Endodermal cell (in vitro differentiated cells): Measurements from ENCODE around the gene NCK2. TPM values are rescaled to one million over a fixed set of nuclear protein-coding genes. Genes with fewer than 3 reads are reported as not detected.

Experiments used
- DNase-seq: peaks from one replicate; pipeline ENCODE4 v3.0.0-alpha.2; 2017
- H3K27ac ChIP-seq: 2 replicates; pipeline ENCODE4 v1.5.1; 2013; ENCODE audit warnings: mild to moderate bottlenecking, low read depth, low read length, moderate library complexity
- H3K27me3 ChIP-seq: 2 replicates; pipeline ENCODE4 v1.6.1; 2013; ENCODE audit warnings: mild to moderate bottlenecking, low read length, moderate library complexity; ENCODE audit not compliant: insufficient read depth, control insufficient read depth, poor library complexity, severe bottlenecking
- H3K36me3 ChIP-seq: 2 replicates; pipeline ENCODE4 v1.7.0; 2013; ENCODE audit warnings: mild to moderate bottlenecking, low read length, moderate library complexity; ENCODE audit not compliant: control insufficient read depth, insufficient read depth
- H3K4me1 ChIP-seq: one replicate; pipeline ENCODE4 v1.7.0; 2013; ENCODE audit warnings: low read length; ENCODE audit not compliant: control insufficient read depth, insufficient read depth
- H3K4me3 ChIP-seq: 2 replicates; pipeline ENCODE4 v1.5.1; 2013; ENCODE audit warnings: mild to moderate bottlenecking, low read length, moderate library complexity
- H3K9ac ChIP-seq: 2 replicates; pipeline ENCODE4 v1.6.1; 2013; ENCODE audit warnings: mild to moderate bottlenecking, low read length, moderate library complexity; ENCODE audit not compliant: poor library complexity, severe bottlenecking; ENCODE audit errors: extremely low read depth
- H3K9me3 ChIP-seq: 2 replicates; pipeline ENCODE4 v1.6.1; 2013; ENCODE audit warnings: mild to moderate bottlenecking, low read length, moderate library complexity; ENCODE audit not compliant: control insufficient read depth
- H3K27ac Mint-ChIP-seq: 2 replicates; pipeline ENCODE4 v1.8.0; 2020; ENCODE audit warnings: mixed read lengths
- H3K27me3 Mint-ChIP-seq: 2 replicates; pipeline ENCODE4 v1.8.0; 2021; ENCODE audit warnings: mild to moderate bottlenecking, mixed read lengths; ENCODE audit not compliant: insufficient read depth
- H3K36me3 Mint-ChIP-seq: 2 replicates; pipeline ENCODE4 v1.8.0; 2020; ENCODE audit warnings: low read depth, mixed read lengths
- H3K4me1 Mint-ChIP-seq: 2 replicates; pipeline ENCODE4 v1.8.0; 2020; ENCODE audit warnings: mixed read lengths
- H3K4me3 Mint-ChIP-seq: 2 replicates; pipeline ENCODE4 v1.8.0; 2020; ENCODE audit warnings: mild to moderate bottlenecking, moderate library complexity, mixed read lengths
- H3K9me3 Mint-ChIP-seq: 2 replicates; pipeline ENCODE4 v1.8.0; 2020; ENCODE audit warnings: mild to moderate bottlenecking, mixed read lengths
- WGBS, 2 experiments: methylation state at CpG; one replicate each; pipeline versions ENCODE4 v1.1.5 to v1.1.7; 2013; ENCODE audit warnings: missing lambda C conversion rate in 2 of 2, mixed read lengths in 1 of 2; ENCODE audit not compliant: insufficient coverage in 1 of 2, insufficient read length in 1 of 2; 5-methylcytosine and 5-hydroxymethylcytosine counted together
- total RNA-seq, 2 donors: library from RNA; stranded (reverse); fragmentation: NEBNext Ultra II Directional in 1 of 2; extraction: Animal tissue kit (Norgen Biotek cat#: 25700) in 1 of 2; gene quantifications; 2 replicates in 1 of 2; 3 replicates in 1 of 2; pipeline ENCODE4 v1.2.1, GENCODE V29; 2021
- TF ChIP-seq, protein P1 (sequence below): fragments of 200-600 bp; sonication (generic); conservative IDR thresholded peaks from 2 replicates; pipeline ENCODE4 v1.5.0; 2021; ENCODE audit warnings: antibody characterized with exemption, mild to moderate bottlenecking

NCK2 gene
- total RNA-seq, 2 donors from 2014 or later: 58.9 to 63.8 TPM

DNA sequence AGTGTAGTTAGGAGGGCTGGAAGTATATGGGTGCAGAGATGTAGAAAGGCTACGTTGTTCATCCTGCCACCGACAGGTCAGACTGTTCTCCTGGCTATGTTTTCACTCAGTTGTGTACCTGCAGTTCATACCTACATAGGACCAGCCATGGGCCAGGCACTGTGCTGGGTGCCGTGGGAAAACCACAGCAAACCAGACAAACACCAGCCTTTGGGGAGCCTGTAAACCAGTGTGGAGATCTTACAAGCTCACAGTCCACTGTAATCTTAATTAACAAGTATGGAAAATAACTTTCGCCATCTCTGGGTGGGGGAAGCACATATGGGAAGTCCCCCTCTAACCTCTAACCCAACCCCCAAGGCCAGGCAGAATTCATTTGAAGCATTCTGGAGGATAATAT lies 12.7 kb downstream of the NCK2 start:
- Histone ChIP-seq H3K9ac (no peak overlapping the region), H3K36me3 (peaks cover 11% of the 10 kb centered on the region), H3K4me3 (no peak overlapping the region), H3K4me1 (peaks cover 4% of the 10 kb centered on the region), H3K9me3 (no peaks in the 10 kb centered on the region), H3K27me3 (no peaks in the 10 kb centered on the region), H3K27ac (no peak overlapping the region)
- Mint-ChIP-seq H3K4me1 (peaks cover 61% of the 10 kb centered on the region), H3K4me3 (no peak overlapping the region), H3K36me3 (peaks cover 4% of the 10 kb centered on the region), H3K27ac (peak overlapping the region; percentile 62), H3K27me3 (no peaks in the 10 kb centered on the region), H3K9me3 (no peaks in the 10 kb centered on the region)
- 88 to 100% methylated on average over 1 to 4 of the region's 4 CpGs for WGBS, 2 experiments
- no peak for DNase-seq
- TF ChIP-seq, protein P1, sequence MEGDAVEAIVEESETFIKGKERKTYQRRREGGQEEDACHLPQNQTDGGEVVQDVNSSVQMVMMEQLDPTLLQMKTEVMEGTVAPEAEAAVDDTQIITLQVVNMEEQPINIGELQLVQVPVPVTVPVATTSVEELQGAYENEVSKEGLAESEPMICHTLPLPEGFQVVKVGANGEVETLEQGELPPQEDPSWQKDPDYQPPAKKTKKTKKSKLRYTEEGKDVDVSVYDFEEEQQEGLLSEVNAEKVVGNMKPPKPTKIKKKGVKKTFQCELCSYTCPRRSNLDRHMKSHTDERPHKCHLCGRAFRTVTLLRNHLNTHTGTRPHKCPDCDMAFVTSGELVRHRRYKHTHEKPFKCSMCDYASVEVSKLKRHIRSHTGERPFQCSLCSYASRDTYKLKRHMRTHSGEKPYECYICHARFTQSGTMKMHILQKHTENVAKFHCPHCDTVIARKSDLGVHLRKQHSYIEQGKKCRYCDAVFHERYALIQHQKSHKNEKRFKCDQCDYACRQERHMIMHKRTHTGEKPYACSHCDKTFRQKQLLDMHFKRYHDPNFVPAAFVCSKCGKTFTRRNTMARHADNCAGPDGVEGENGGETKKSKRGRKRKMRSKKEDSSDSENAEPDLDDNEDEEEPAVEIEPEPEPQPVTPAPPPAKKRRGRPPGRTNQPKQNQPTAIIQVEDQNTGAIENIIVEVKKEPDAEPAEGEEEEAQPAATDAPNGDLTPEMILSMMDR: no peak

DNA sequence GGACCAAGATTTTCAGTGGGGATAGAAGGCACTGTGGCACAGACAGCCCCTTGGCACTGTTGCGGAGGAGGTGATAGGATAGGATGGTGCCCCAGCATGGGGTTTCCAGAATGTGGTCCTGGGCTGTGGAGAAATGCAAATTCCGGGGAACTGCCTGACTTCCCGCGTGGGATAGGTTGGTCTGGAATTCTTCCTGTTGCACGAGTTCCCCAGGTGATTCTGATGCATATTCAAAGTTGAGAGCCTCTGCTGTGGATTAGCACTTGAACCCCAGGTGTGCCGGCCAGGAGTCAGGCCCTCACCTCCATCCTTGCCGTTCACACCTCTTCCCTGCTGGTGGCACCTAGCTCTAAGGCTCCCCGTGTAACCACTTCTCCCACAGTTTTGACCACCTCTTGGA lies 15.5 kb downstream of the NCK2 start:
- no peaks in the 10 kb centered on the region for H3K27me3 ChIP-seq
- H3K9me3 ChIP-seq: no peaks in the 10 kb centered on the region
- H3K36me3 Mint-ChIP-seq: no peaks in the 10 kb centered on the region
- TF ChIP-seq, protein P1: no peak
- WGBS, 2 experiments: 85% methylated on average over 7 to 8 of the region's 8 CpGs
- H3K9me3 Mint-ChIP-seq: no peaks in the 10 kb centered on the region
- no peak overlapping the region for H3K4me3 ChIP-seq
- DNase-seq: peak; percentile 66
- peak overlapping the region; percentile 13 for H3K27ac Mint-ChIP-seq
- peaks cover 13% of the 10 kb centered on the region for H3K36me3 ChIP-seq
- no peaks in the 10 kb centered on the region for H3K27me3 Mint-ChIP-seq
- H3K4me3 Mint-ChIP-seq: no peak overlapping the region
- H3K4me1 Mint-ChIP-seq: peaks cover 44% of the 10 kb centered on the region
- H3K27ac ChIP-seq: no peak overlapping the region
- no peaks in the 10 kb centered on the region for H3K4me1 ChIP-seq
- no peak overlapping the region for H3K9ac ChIP-seq

DNA sequence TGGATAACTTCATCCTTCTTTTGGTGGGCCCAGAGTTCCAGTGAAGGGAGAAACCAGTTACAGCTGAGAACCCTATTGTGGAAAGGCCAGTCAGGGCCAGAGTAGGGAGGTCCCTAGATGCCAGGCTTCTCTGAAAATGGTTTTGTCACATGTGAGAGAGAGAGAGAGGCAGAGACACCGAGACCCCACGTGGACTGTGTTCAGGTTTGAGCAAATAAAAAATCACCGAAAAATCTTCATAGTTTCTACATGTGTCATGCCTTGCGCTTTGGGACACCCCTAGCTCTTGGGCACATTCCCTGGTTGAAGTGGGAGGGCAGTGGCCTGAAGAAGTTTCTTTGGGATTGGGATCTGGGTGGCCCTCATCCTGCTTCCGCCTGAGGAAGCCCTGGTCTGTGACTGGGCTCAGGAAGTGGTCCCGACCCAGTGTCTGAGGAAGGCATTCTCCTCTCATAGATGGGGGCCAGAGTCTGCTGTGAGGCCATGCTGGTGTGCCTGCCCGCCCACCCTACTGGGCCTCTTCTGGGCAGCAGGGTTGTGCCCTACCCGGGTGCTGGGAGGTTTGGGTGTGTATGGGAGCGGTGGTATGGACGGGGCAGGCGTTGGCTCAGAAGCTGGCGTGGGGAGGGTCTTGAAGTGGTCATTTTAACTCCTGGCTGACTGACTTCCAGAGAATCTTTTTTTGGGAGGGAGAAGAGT lies 16.1 kb downstream of the NCK2 start:
- DNase-seq: no peak
- no peak overlapping the region for H3K4me3 ChIP-seq
- TF ChIP-seq, protein P1: no peak
- H3K27me3 Mint-ChIP-seq: no peaks in the 10 kb centered on the region
- WGBS, 2 experiments: 95 to 100% methylated on average over 1 to 12 of the region's 12 CpGs
- H3K9me3 ChIP-seq: no peaks in the 10 kb centered on the region
- peaks cover 17% of the 10 kb centered on the region for H3K36me3 ChIP-seq
- H3K4me1 Mint-ChIP-seq: peaks cover 38% of the 10 kb centered on the region
- no peak overlapping the region for H3K9ac ChIP-seq
- no peaks in the 10 kb centered on the region for H3K4me1 ChIP-seq
- H3K4me3 Mint-ChIP-seq: no peak overlapping the region
- no peaks in the 10 kb centered on the region for H3K9me3 Mint-ChIP-seq
- H3K27me3 ChIP-seq: no peaks in the 10 kb centered on the region
- H3K36me3 Mint-ChIP-seq: no peaks in the 10 kb centered on the region
- H3K27ac ChIP-seq: no peak overlapping the region
- peak overlapping the region; percentile 13 for H3K27ac Mint-ChIP-seq
